GM12872 (cell line): ENCODE results near the gene MEA1.

ENCODE experiments used
- TF ChIP-seq, protein P1 (sequence below): IDR thresholded peaks from 3 replicates; pipeline ENCODE4 v1.5.1; 2011; ENCODE audit warnings: low read depth, mild to moderate bottlenecking, low read length, moderate library complexity; ENCODE audit not compliant: insufficient read depth

The MEA1 gene

GRCh38 chr6:43058531-43058930, 44.8 kb upstream of the MEA1 start:
- TF ChIP-seq, protein P1, sequence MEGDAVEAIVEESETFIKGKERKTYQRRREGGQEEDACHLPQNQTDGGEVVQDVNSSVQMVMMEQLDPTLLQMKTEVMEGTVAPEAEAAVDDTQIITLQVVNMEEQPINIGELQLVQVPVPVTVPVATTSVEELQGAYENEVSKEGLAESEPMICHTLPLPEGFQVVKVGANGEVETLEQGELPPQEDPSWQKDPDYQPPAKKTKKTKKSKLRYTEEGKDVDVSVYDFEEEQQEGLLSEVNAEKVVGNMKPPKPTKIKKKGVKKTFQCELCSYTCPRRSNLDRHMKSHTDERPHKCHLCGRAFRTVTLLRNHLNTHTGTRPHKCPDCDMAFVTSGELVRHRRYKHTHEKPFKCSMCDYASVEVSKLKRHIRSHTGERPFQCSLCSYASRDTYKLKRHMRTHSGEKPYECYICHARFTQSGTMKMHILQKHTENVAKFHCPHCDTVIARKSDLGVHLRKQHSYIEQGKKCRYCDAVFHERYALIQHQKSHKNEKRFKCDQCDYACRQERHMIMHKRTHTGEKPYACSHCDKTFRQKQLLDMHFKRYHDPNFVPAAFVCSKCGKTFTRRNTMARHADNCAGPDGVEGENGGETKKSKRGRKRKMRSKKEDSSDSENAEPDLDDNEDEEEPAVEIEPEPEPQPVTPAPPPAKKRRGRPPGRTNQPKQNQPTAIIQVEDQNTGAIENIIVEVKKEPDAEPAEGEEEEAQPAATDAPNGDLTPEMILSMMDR, result no peak

GRCh38 chr6:43055966-43056365, 42.2 kb upstream of the MEA1 start:
- TF ChIP-seq, protein P1, result no peak

DNA sequence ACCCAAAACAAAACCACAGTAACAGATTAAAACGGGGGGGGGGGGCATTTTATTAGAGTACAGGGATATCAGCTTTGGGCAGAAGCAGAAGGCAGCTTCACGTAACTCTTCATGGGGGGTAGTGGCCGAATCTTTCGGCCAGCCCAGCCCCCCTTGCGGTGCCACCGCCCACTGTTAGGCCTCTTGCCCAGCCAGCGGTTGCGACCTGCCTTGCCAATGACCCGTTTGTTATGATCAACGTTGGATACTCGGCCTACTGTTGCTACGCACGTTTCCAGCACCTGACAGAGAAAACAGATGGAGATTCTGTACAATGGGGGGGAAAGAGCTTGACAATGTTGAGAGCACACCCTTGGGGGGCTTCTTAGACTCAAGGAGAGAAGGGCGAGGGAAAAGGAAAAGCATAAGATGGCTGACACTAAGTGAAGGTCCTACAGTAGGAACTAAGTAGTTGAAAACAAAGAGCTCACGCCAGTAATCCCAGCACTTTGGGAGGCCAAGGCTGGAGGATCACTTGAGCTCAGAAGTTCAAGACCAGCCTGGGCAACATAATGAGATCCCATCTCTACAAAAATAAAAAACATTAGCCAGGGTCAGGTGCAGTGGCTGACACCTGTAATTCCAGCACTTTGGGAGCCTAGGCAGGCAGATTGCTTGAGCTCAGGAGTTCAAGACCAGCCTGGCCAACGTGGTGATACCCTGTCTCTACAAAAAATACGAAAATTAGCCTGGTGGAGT, 40.6 kb upstream of the MEA1 start:
- TF ChIP-seq, protein P1, result no peak

DNA sequence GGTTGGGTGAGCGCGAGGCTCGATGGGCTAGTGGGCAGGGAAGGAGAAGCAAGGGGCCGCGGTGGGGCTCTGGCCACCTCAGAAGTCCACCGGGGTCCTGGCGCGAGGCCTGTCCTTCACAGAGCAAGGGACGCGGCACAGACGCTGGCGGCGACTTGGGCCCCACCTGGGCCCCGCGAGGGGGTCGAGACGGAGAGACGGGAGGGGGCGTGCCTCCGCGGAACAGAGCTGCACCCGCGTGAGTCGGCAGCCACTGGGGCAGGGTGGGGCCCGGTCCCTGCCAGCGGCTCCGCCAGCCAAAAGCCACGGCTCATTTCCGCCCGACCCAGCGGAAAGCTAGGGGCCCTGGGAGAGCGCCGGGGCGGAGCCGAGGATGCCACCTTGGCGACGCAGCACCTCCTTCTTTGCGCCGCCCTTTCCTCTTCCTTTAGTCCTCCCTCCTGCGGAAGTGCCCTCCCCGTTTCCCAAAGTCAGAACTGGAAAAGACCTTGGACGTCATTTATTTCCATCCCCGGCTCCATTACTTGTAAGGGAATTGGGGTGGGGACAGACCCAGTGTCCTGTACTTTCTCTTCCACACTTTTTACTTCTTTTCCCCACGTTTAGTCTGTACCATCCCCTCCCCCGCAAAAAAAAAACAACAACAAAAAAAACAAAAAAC, 39.9 kb upstream of the MEA1 start, which contains the start of gene CUL7:
TSS of gene CUL7 (minus strand) at position 307 of the 661 bp plus-strand sequence. CDS start 1,063 bp downstream, outside the sequence.
- TF ChIP-seq, protein P1, result no peak

GRCh38 chr6:43052842-43053544, 39.2 kb upstream of the MEA1 start:
- TF ChIP-seq, protein P1, result no peak

- TF ChIP-seq, protein P1, result no peak
These were observed 38.6 kb upstream of the MEA1 start for GRCh38 chr6:43052225-43052841.

GRCh38 chr6:43050981-43051380, 37.2 kb upstream of the MEA1 start:
- TF ChIP-seq, protein P1, result no peak
